Activated naive CD8-positive, alpha-beta T cell treated with anti-CD3 and anti-CD28 coated beads, Interleukin-2, amount 10 ng/mL, durations not matched to agents 7 days and 5 days (primary cell): ENCODE data around the gene CHST11. TPM values are rescaled to one million over a fixed set of nuclear protein-coding genes. Genes with fewer than 3 reads are reported as not detected.
A peak's percentile ranks its signal among the peaks of the same experiment; 100 is the strongest.

ENCODE experiments used
- ATAC-seq: fragments of 150-1000 bp; cut with Tn5 transposase; one replicate; pipeline ENCODE4 v1.10.0; 2021; ENCODE audit warnings: low read depth, moderate library complexity
- POLR2A ChIA-PET: fragments of 350-600 bp; sonication (Branson Sonifier 250); formaldehyde crosslinking; loops from one replicate; lab custom pipeline; 2021; ENCODE audit warnings: antibody characterized with exemption; lab: Charles Lee
- DNase-seq: peaks from one replicate; pipeline ENCODE4 v3.0.0; 2021
- H3K27ac Mint-ChIP-seq: one replicate; pipeline ENCODE4 v1.8.0; 2022; ENCODE audit warnings: mild to moderate bottlenecking, mixed read lengths
- H3K27me3 Mint-ChIP-seq: one replicate; pipeline ENCODE4 v1.8.0; 2022; ENCODE audit warnings: mild to moderate bottlenecking, moderate library complexity, mixed read lengths
- H3K36me3 Mint-ChIP-seq: one replicate; pipeline ENCODE4 v1.8.0; 2021; ENCODE audit warnings: mild to moderate bottlenecking, mixed read lengths
- H3K4me1 Mint-ChIP-seq: one replicate; pipeline ENCODE4 v1.8.0; 2021; ENCODE audit warnings: mixed read lengths
- H3K4me3 Mint-ChIP-seq: one replicate; pipeline ENCODE4 v1.8.0; 2022; ENCODE audit warnings: mild to moderate bottlenecking, moderate library complexity, mixed read lengths
- H3K9me3 Mint-ChIP-seq: one replicate; pipeline ENCODE4 v1.8.0; 2021; ENCODE audit warnings: mixed read lengths
- total RNA-seq, 2 experiments: library from RNA; stranded (reverse); gene quantifications; one replicate each; pipeline ENCODE4 v1.2.3, GENCODE V29; 2021

Gene CHST11
- total RNA-seq, 2 experiments from 2014 or later: 64.9 to 72.9 TPM

GRCh38 chr12:104480826-104481440, 24.2 kb downstream of the CHST11 start:
- Mint-ChIP-seq H3K9me3 (no peaks in the 10 kb centered on the region), H3K4me1 (peaks cover 79% of the 10 kb centered on the region), H3K27me3 (no peaks in the 10 kb centered on the region), H3K36me3 (peaks cover 48% of the 10 kb centered on the region), H3K4me3 (no peak overlapping the region), H3K27ac (peak overlapping the region; percentile 26)
- no peak for ATAC-seq
- no peak for DNase-seq
- POLR2A ChIA-PET: interaction anchor here (0.9 to 1.5 kb wide), 3 partner anchors 13 to 88 kb away, joined by 3 to 4 read pairs (median 3); no protein-coding TSS in a partner anchor

DNA sequence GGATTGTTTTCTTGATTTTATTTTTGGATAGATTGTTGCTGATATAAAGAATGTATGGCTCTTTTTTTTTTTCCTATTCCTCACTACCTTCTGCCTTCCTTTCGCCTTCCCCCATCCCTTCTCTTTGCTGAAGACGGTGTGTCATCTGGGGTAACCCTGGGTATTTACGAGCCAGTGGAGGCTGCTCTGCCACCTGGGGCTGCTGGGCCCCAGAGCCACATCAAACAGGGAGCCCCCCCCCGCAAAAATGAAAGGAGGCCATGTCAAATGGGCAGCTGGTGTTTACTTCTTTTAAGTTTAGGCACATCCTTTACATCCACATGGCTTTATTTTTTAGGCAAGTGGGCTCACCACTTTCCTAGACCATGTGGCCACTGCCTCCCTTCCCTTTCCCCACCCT, 25.4 kb downstream of the CHST11 start:
- H3K36me3 Mint-ChIP-seq: peaks cover 49% of the 10 kb centered on the region
- DNase-seq (no peak), ATAC-seq (no peak)
- H3K4me3 Mint-ChIP-seq: no peak overlapping the region
- POLR2A ChIA-PET: interaction anchor here (0.7 kb wide), 1 partner anchor 142 kb away, joined by 4 read pairs; no protein-coding TSS in a partner anchor
- H3K9me3 Mint-ChIP-seq: no peaks in the 10 kb centered on the region
- no peaks in the 10 kb centered on the region for H3K27me3 Mint-ChIP-seq
- H3K27ac Mint-ChIP-seq: peak overlapping the region; percentile 61
- peaks cover 85% of the 10 kb centered on the region for H3K4me1 Mint-ChIP-seq

GRCh38 chr12:104482748-104483147, 26.0 kb downstream of the CHST11 start:
- peaks cover 83% of the 10 kb centered on the region for H3K4me1 Mint-ChIP-seq

DNA sequence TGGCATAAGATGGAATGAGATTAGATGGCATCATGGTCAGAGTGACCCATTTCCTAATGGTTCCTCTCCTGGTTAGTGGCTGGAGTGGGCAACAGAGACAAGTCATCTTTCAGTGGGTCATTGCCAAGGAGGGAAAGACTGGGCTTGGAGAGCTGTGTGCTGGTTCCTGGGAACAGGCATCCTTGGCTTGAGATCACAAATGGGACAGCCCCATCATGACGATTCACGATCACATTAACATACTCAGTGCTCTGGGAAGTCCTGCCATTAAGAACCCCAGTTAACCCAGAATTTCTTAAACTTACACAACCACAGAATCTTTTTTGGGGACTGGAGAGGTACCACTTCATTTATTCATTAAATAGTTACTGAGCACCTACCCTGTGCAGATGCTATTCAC, 27.3 kb downstream of the CHST11 start:
- no peaks in the 10 kb centered on the region for H3K27me3 Mint-ChIP-seq
- peaks cover 2% of the 10 kb centered on the region for H3K9me3 Mint-ChIP-seq
- POLR2A ChIA-PET: no interaction called here
- peaks cover 58% of the 10 kb centered on the region for H3K36me3 Mint-ChIP-seq
- peak overlapping the region; percentile 77 for H3K27ac Mint-ChIP-seq
- ATAC-seq: no peak
- H3K4me3 Mint-ChIP-seq: no peak overlapping the region
- no peak for DNase-seq
- H3K4me1 Mint-ChIP-seq: peaks cover 78% of the 10 kb centered on the region

More at GRCh38 chr12:104482748-104483147, 26.0 kb downstream of the CHST11 start:
- ATAC-seq: no peak
- no peaks in the 10 kb centered on the region for H3K9me3 Mint-ChIP-seq
- no peak for DNase-seq
- no peak overlapping the region for H3K4me3 Mint-ChIP-seq
- no peaks in the 10 kb centered on the region for H3K27me3 Mint-ChIP-seq
- POLR2A ChIA-PET: no interaction called here
- peaks cover 52% of the 10 kb centered on the region for H3K36me3 Mint-ChIP-seq
- peak overlapping the region; percentile 30 for H3K27ac Mint-ChIP-seq

DNA sequence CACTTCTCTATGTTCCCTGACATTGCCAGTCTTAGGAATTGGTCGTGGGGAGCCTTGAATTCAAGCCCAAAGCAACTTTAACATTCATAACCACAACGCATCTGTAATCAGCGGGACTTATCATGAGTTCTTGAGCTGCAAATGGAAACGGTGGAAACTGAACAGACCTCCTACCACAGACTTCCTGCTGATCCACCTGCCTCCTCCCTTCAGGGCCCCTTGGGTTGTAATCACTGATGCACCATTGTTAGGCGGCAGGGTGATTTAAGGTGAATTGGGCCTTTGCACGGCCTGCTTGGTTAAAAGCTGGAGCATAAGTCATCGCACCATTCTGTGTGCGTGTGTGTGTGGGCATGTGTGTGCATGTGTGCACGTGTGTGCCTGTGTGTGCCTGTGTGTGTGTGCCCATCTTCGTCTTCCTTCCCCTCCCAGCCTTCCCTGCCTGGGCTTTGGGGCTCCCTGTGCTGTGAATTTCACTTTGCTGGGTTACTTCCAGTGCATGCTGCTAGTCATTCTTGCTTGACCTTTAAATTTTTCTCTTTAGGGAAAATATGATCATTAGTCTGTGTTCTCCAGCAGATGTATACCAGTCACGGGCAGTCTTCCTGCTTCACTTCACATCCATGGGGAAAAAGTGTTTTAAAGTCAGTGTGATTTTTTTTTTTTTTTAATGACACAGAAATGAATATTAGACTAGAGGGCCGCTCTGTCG, 29.1 kb downstream of the CHST11 start:
- DNase-seq: peak; percentile 50
- POLR2A ChIA-PET: interaction anchor here (1.0 to 3.9 kb wide), 6 partner anchors 9 to 83 kb away, joined by 3 to 25 read pairs (median 4); partner anchors contain the start of gene CHST11

GRCh38 chr12:104486363-104486750, 29.6 kb downstream of the CHST11 start:
- peaks cover 2% of the 10 kb centered on the region for H3K9me3 Mint-ChIP-seq
- peaks cover 76% of the 10 kb centered on the region for H3K4me1 Mint-ChIP-seq
- DNase-seq: no peak
- POLR2A ChIA-PET: interaction anchor here (1.2 to 3.9 kb wide), 2 partner anchors 16 to 29 kb away, joined by 3 to 25 read pairs; partner anchors contain the start of gene CHST11
- peak overlapping the region; percentile 84 for H3K27ac Mint-ChIP-seq
- peak overlapping the region; percentile 66 for H3K4me3 Mint-ChIP-seq
- no peaks in the 10 kb centered on the region for H3K27me3 Mint-ChIP-seq
- no peak for ATAC-seq
- peaks cover 50% of the 10 kb centered on the region for H3K36me3 Mint-ChIP-seq

More for the DNA sequence above, 29.1 kb downstream of the CHST11 start:
- Mint-ChIP-seq H3K9me3 (peaks cover 2% of the 10 kb centered on the region), H3K4me3 (peak overlapping the region; percentile 66), H3K4me1 (peaks cover 78% of the 10 kb centered on the region), H3K27me3 (no peaks in the 10 kb centered on the region), H3K36me3 (peaks cover 53% of the 10 kb centered on the region), H3K27ac (peak overlapping the region; percentile 84)
- ATAC-seq: peak; percentile 93

- DNase-seq (no peak), ATAC-seq (no peak)
- Mint-ChIP-seq H3K27me3 (no peaks in the 10 kb centered on the region), H3K36me3 (peaks cover 47% of the 10 kb centered on the region), H3K27ac (peak overlapping the region; percentile 1), H3K4me3 (no peak overlapping the region), H3K9me3 (peaks cover 2% of the 10 kb centered on the region), H3K4me1 (peaks cover 75% of the 10 kb centered on the region)
- POLR2A ChIA-PET: interaction anchor here (1.1 to 3.9 kb wide), 2 partner anchors 9 to 30 kb away, joined by 4 to 25 read pairs; partner anchors contain the start of gene CHST11
Measured at GRCh38 chr12:104486943-104487819, 30.4 kb downstream of the CHST11 start.

GRCh38 chr12:104488374-104488773, 31.6 kb downstream of the CHST11 start:
- Mint-ChIP-seq H3K9me3 (peaks cover 2% of the 10 kb centered on the region), H3K27ac (peak overlapping the region; percentile 66), H3K4me3 (no peak overlapping the region), H3K27me3 (no peaks in the 10 kb centered on the region), H3K36me3 (peaks cover 44% of the 10 kb centered on the region), H3K4me1 (peaks cover 76% of the 10 kb centered on the region)
- POLR2A ChIA-PET: interaction anchor here (3.9 kb wide), 1 partner anchor 31 kb away, joined by 25 read pairs; the partner anchor contains the start of gene CHST11
- no peak for ATAC-seq
- no peak for DNase-seq

- no peak for ATAC-seq
- Mint-ChIP-seq H3K27ac (peak overlapping the region; percentile 38), H3K4me1 (peaks cover 73% of the 10 kb centered on the region), H3K27me3 (no peaks in the 10 kb centered on the region), H3K9me3 (peaks cover 2% of the 10 kb centered on the region), H3K36me3 (peaks cover 42% of the 10 kb centered on the region), H3K4me3 (peak overlapping the region; percentile 19)
- POLR2A ChIA-PET: no interaction called here
- DNase-seq: no peak
Measured at GRCh38 chr12:104490186-104490585, 33.4 kb downstream of the CHST11 start.

GRCh38 chr12:104490850-104491249, 34.1 kb downstream of the CHST11 start:
- H3K27ac Mint-ChIP-seq: peak overlapping the region; percentile 22
- no peak for ATAC-seq
- POLR2A ChIA-PET: no interaction called here
- no peaks in the 10 kb centered on the region for H3K27me3 Mint-ChIP-seq
- peaks cover 2% of the 10 kb centered on the region for H3K9me3 Mint-ChIP-seq
- peaks cover 45% of the 10 kb centered on the region for H3K36me3 Mint-ChIP-seq
- H3K4me3 Mint-ChIP-seq: peak overlapping the region; percentile 4
- DNase-seq: no peak
- peaks cover 69% of the 10 kb centered on the region for H3K4me1 Mint-ChIP-seq

DNA sequence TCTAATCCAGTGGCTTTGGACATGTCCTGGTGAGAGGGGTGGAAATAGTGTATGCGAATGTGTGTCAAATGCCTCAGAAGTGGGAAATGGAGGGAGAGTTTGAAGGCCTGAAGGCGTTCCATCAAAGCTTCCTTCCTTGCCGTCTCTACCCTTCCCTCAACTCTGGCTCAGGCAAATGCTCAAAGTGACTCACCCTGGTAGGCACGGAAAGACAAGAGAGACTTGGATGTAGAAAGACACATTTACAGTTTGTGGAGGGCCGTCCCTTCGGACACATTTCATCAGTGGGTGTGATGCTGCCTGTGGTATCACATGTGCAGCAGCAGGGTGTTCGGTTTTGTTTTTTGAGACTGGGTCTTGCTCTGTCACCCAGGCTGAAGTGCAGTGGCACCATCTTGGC, 36.7 kb downstream of the CHST11 start:
- H3K36me3 Mint-ChIP-seq: peaks cover 39% of the 10 kb centered on the region
- H3K27ac Mint-ChIP-seq: peak overlapping the region; percentile 90

DNA sequence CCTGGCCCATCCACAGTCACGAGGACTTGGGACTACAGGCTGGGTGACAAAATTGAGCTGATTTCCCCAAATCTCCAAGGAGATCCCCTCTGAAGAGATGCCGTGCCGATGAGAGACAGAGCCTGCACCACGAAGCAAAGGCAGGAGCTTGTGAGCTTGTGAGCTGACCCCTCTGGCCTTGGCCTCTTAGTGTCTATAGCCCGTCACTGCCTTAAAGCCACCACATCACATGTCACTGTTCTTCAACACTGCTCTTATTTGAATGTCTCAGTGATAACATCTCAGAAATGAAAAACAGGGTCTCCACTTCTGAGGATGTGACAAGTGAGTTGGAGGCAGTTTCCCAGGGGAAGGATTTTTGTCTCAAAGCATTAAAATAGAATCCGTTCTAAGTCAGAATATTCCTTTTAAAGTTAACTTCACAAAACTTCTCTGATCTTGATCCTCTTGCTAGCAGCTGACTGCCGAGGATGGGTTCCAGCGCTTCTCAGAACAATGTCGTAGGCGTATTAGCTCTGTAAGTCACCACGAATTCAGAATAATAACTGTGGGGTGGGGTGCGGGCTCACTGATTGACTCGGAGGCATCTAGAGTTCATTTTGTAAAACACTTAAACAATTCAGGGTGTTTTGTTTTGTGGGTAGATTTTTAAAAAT, 37.5 kb downstream of the CHST11 start:
- H3K4me1 Mint-ChIP-seq: peaks cover 73% of the 10 kb centered on the region
- ATAC-seq (peak; percentile 65), DNase-seq (no peak)
- peaks cover 37% of the 10 kb centered on the region for H3K36me3 Mint-ChIP-seq
- no peaks in the 10 kb centered on the region for H3K27me3 Mint-ChIP-seq
- peak overlapping the region; percentile 90 for H3K27ac Mint-ChIP-seq
- H3K9me3 Mint-ChIP-seq: no peaks in the 10 kb centered on the region
- POLR2A ChIA-PET: interaction anchor here (1.3 to 3.4 kb wide), 6 partner anchors 9 to 37 kb away, joined by 6 to 16 read pairs (median 8); partner anchors contain the start of gene CHST11
- peak overlapping the region; percentile 77 for H3K4me3 Mint-ChIP-seq

More for the DNA sequence above, 36.7 kb downstream of the CHST11 start:
- POLR2A ChIA-PET: interaction anchor here (1.3 to 3.4 kb wide), 4 partner anchors 15 to 34 kb away, joined by 8 to 12 read pairs (median 8); no protein-coding TSS in a partner anchor
- Mint-ChIP-seq H3K4me3 (peak overlapping the region; percentile 9), H3K4me1 (peaks cover 68% of the 10 kb centered on the region), H3K9me3 (no peaks in the 10 kb centered on the region), H3K27me3 (no peaks in the 10 kb centered on the region)
- no peak for ATAC-seq
- DNase-seq: no peak
